Loucy (cell line): ENCODE measurements around the gene VIPR2.
"Not testable (repeated sequence)": the region's sequence is repeated elsewhere in the genome, so short reads cannot be mapped to it uniquely, and the experiment has no call there.

Experiments
- CTCF ChIP-seq: fragments of 200-600 bp; sonication (generic); conservative IDR thresholded peaks from 2 replicates; pipeline ENCODE4 v1.5.1; 2014; ENCODE audit warnings: mild to moderate bottlenecking, antibody characterized with exemption, low read length
- EZH2phosphoT487 ChIP-seq: fragments of 200-600 bp; IDR thresholded peaks from 2 replicates; pipeline ENCODE4 v1.6.1; 2018; ENCODE audit warnings: antibody characterized with exemption, mild to moderate bottlenecking, moderate library complexity, borderline replicate concordance

GRCh38 chr7:158984007-158984406 is 160.7 kb downstream of the VIPR2 start:
- not testable (repeated sequence) for TF ChIP-seq CTCF, EZH2phosphoT487
